SK-N-SH (cell line): Measurements from ENCODE around the gene C14orf132. TPM values are rescaled to one million over a fixed set of nuclear protein-coding genes. Genes with fewer than 3 reads are reported as not detected.

Source experiments
- CTCF ChIA-PET: fragments of 300-600, 350-600 bp; formaldehyde crosslinking; extraction: SDS; loops from one replicate; lab custom pipeline; 2021; lab: Yijun Ruan, JAX
- POLR2A ChIA-PET: fragments of 350-600 bp; sonication (Branson Sonifier 250); formaldehyde crosslinking; extraction: SDS; loops from one replicate; lab custom pipeline; 2020; ENCODE audit warnings: antibody characterized with exemption, inconsistent platforms; lab: Yijun Ruan, JAX
- DNase-seq: peaks from one replicate; pipeline ENCODE4 v3.0.0; 2012
- H2AFZ ChIP-seq: fragments of 200-600 bp; sonication (generic); 2 replicates; pipeline ENCODE4 v1.8.1; 2016; ENCODE audit warnings: antibody characterized with exemption, mild to moderate bottlenecking, low read depth
- H3F3A ChIP-seq: fragments of 200-600 bp; sonication (generic); replicated peaks from 2 replicates; pipeline ENCODE3; 2016; ENCODE audit warnings: antibody characterized with exemption, mild to moderate bottlenecking; ENCODE audit not compliant: insufficient read depth
- H3K27ac ChIP-seq, 2 experiments: fragments of 200-500 bp in 1 of 2; fragments of 200-600 bp in 1 of 2; sonication (Bioruptor generic) in 1 of 2; sonication (generic), shearing (Covaris generic) in 1 of 2; 2 replicates each; pipeline versions ENCODE4 v1.5.1 to v1.6.1; 2014 to 2016; ENCODE audit warnings: low read depth in 2 of 2, inconsistent platforms in 1 of 2, low read length in 1 of 2, mild to moderate bottlenecking in 1 of 2, mixed read lengths in 1 of 2
- H3K27me3 ChIP-seq: fragments of 200-600 bp; sonication (generic), shearing (Covaris generic); 2 replicates; pipeline ENCODE4 v1.6.1; 2016; ENCODE audit warnings: mixed run types; ENCODE audit not compliant: insufficient read depth
- H3K36me3 ChIP-seq, 2 experiments: fragments of 200-500 bp in 1 of 2; fragments of 200-600 bp in 1 of 2; sonication (Bioruptor generic) in 1 of 2; sonication (generic) in 1 of 2; replicated peaks in 1 of 2; 2 replicates each; pipeline versions ENCODE3 to v1.5.1; 2014 to 2016; ENCODE audit warnings: low read length in 1 of 2, mild to moderate bottlenecking in 1 of 2; ENCODE audit not compliant: insufficient read depth in 2 of 2, control insufficient read depth in 1 of 2
- H3K4me1 ChIP-seq, 2 experiments: fragments of 200-500 bp in 1 of 2; fragments of 200-600 bp in 1 of 2; sonication (Bioruptor generic) in 1 of 2; sonication (generic), shearing (Covaris generic) in 1 of 2; 2 replicates each; pipeline versions ENCODE4 v1.5.1 to v1.6.1; 2014 to 2016; ENCODE audit warnings: low read depth in 1 of 2, low read length in 1 of 2, mixed run types in 1 of 2; ENCODE audit not compliant: insufficient read depth in 2 of 2, control insufficient read depth in 1 of 2
- H3K4me2 ChIP-seq: fragments of 200-600 bp; sonication (generic), shearing (Covaris generic); 2 replicates; pipeline ENCODE4 v1.6.1; 2017; ENCODE audit warnings: mixed run types
- H3K4me3 ChIP-seq, 2 experiments: fragments of 200-500 bp in 1 of 2; fragments of 200-600 bp in 1 of 2; sonication (Bioruptor generic) in 1 of 2; sonication (generic), shearing (Covaris generic) in 1 of 2; 2 replicates each; pipeline versions ENCODE4 v1.5.1 to v1.8.1; 2014 to 2016; ENCODE audit warnings: low read depth in 2 of 2, inconsistent platforms in 1 of 2, low read length in 1 of 2, mild to moderate bottlenecking in 1 of 2, mixed read lengths in 1 of 2, moderate library complexity in 1 of 2
- H3K79me2 ChIP-seq: fragments of 200-600 bp; sonication (generic); 2 replicates; pipeline ENCODE4 v1.8.1; 2017; ENCODE audit warnings: mild to moderate bottlenecking; ENCODE audit not compliant: insufficient read depth
- H3K9ac ChIP-seq: fragments of 200-600 bp; sonication (generic); 2 replicates; pipeline ENCODE4 v1.6.1; 2017; ENCODE audit warnings: mixed run types
- H3K9me2 ChIP-seq: fragments of 200-600 bp; sonication (generic); 2 replicates; pipeline ENCODE4 v1.6.1; 2017; ENCODE audit warnings: mixed run types
- H3K9me3 ChIP-seq: fragments of 200-600 bp; sonication (generic); 2 replicates; pipeline ENCODE4 v1.6.1; 2017; ENCODE audit warnings: mixed run types, mild to moderate bottlenecking, moderate library complexity
- H4K20me1 ChIP-seq: fragments of 200-600 bp; sonication (generic); 2 replicates; pipeline ENCODE4 v1.6.1; 2017; ENCODE audit warnings: mild to moderate bottlenecking, mixed run types; ENCODE audit not compliant: insufficient read depth
- ELF1 ChIP-seq: IDR thresholded peaks from 2 replicates; pipeline ENCODE4 v1.4.0; 2012
- EP300 ChIP-seq, 2 experiments: IDR thresholded peaks; 2 replicates each; pipeline versions ENCODE4 v1.4.0 to v1.6.1; 2012; ENCODE audit warnings: borderline replicate concordance in 1 of 2, low read depth in 1 of 2, low read length in 1 of 2
- FOSL2 ChIP-seq: IDR thresholded peaks from 2 replicates; pipeline ENCODE4 v1.4.0; 2012; ENCODE audit warnings: low read depth, mild to moderate bottlenecking, moderate library complexity, borderline replicate concordance
- FOXJ3 ChIP-seq: sonication (generic); formaldehyde crosslinking; IDR thresholded peaks from 2 replicates; pipeline ENCODE4 v1.5.1; 2020; ENCODE audit warnings: mild to moderate bottlenecking, missing genetic modification reagents
- FOXM1 ChIP-seq: IDR thresholded peaks from 2 replicates; pipeline ENCODE4 v1.4.0; 2012; ENCODE audit warnings: low read depth, mild to moderate bottlenecking
- GATA2 ChIP-seq: sonication (generic); formaldehyde crosslinking; IDR thresholded peaks from 2 replicates; pipeline ENCODE4 v1.5.0; 2020; ENCODE audit warnings: mild to moderate bottlenecking, missing genetic modification reagents
- JUND ChIP-seq: IDR thresholded peaks from 2 replicates; pipeline ENCODE4 v1.4.0; 2012
- MXI1 ChIP-seq: IDR thresholded peaks from 2 replicates; pipeline ENCODE4 v1.6.1; 2012; ENCODE audit warnings: mild to moderate bottlenecking, low read depth, low read length, improper control_type of control experiment
- NRF1 ChIP-seq: IDR thresholded peaks from 2 replicates; pipeline ENCODE4 v1.6.1; 2012; ENCODE audit warnings: low read depth, mild to moderate bottlenecking, low read length
- RCOR1 ChIP-seq: fragments of 150-350 bp; IDR thresholded peaks from 2 replicates; pipeline ENCODE4 v1.6.1; 2017; ENCODE audit warnings: antibody characterized with exemption, low read length
- RFX5 ChIP-seq: IDR thresholded peaks from 2 replicates; pipeline ENCODE4 v1.6.1; 2012; ENCODE audit warnings: mild to moderate bottlenecking, improper control_type of control experiment, low read length
- TAF1 ChIP-seq: IDR thresholded peaks from 2 replicates; pipeline ENCODE4 v1.6.1; 2012; ENCODE audit warnings: low read depth, mild to moderate bottlenecking, low read length, moderate library complexity, borderline replicate concordance
- TCF12 ChIP-seq: IDR thresholded peaks from 2 replicates; pipeline ENCODE4 v1.4.0; 2012
- TEAD4 ChIP-seq: IDR thresholded peaks from 2 replicates; pipeline ENCODE4 v1.4.0; 2012; ENCODE audit warnings: mild to moderate bottlenecking, borderline replicate concordance; ENCODE audit not compliant: insufficient read depth
- WGBS: methylation state at CpG from one replicate; pipeline ENCODE4 v1.1.6; 2017; ENCODE audit warnings: low lambda C conversion rate; 5-methylcytosine and 5-hydroxymethylcytosine counted together
- polyA plus RNA-seq, 3 experiments: library from polyadenylated mRNA; depleted of rRNA; stranded (reverse); fragments of >200 nt; gene quantifications; 2 replicates each; pipeline ENCODE4 v1.2.3, GENCODE V29; 2012
- TF ChIP-seq, protein P1 (sequence below): IDR thresholded peaks from 2 replicates; pipeline ENCODE4 v1.4.0; 2012; ENCODE audit warnings: low read depth, borderline replicate concordance
- TF ChIP-seq, protein P2 (sequence below): fragments of 150-350 bp; IDR thresholded peaks from 2 replicates; pipeline ENCODE4 v1.6.1; 2016; ENCODE audit warnings: mild to moderate bottlenecking, low read depth, low read length

C14orf132 gene
- polyA plus RNA-seq, 1 of the 3 experiments (the other 2 are of a cell fraction), result 5.5 TPM

DNA sequence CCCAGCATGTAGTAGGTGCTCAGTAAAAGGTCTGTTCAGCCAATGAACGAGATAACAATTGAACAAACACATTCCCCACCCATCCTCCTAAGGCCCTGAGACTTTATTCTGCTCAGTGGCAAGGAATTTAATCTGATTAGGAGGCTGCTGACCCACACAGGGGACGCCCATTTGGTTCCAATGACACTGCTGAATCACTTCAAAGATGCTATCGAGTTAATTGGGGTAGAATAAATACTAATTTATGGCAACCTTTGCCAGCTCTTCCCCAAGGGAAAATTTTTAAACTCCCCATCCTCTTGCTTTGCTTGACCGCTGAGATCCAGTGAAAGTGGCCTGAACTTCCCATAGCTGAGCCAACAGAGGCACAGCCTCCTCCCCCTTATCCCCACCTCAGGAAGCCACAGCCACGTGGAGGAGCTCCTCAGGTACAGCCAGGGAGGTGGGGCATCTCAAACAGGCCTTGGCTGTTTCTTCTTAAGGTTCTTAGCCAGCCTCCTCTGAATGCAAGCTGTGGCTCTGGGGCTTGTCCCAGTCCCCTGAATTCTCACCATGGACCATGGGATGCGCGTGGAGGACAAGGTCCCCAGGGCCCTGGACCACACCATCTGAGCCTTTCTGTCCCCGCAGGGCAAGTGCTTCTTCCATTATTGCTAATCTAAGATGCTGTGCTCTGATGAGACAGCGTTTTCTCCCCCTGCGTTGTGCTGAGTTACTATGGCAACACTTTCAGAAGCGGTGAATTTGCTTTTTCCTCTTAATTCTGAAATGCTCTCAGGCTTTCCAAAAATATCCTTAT lies 26.7 kb downstream of the C14orf132 start (continued):
- TF ChIP-seq TEAD4 (no peak), TCF12 (no peak; the same call in 1 of the 2 replicates), RCOR1 (peak; percentile 78; the same call in 1 of the 2 replicates), JUND (no peak), TAF1 (no peak), RFX5 (no peak), NRF1 (no peak), EP300 (IDR thresholded peaks at IDR 0.05; ENCODE audit: borderline replicate concordance in 1 of 2, low read depth in 1 of 2, low read length in 1 of 2) (peak in 1 of 2 experiments; percentile 85; a peak in 2 of 4 replicates), FOSL2 (no peak), MXI1 (no peak), GATA2 (CRISPR knock-in tag) (peak; percentile 95), ELF1 (no peak)

DNA sequence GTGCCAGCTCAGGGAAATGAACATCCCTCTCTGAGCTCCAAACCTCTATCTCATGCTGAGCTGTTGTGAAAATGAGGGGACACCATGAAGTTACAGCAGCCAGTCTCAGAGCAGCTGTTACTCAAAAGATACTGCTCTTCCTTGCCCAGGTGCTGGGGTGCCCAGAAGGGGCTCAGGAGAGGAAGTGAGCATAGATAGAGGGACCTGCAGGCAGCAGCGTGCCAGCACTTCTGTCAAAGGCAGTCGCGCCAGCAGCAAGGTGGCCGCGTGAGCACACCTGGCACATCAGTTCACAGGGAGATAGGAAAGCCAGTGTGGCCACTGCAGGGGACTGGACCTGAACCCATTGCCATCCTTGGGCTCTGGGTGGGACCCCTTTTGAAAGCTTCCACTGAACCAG lies 27.8 kb downstream of the C14orf132 start:
- no peak overlapping the region for H2AFZ ChIP-seq
- CTCF ChIA-PET, result interaction anchor here (1.8 to 9.2 kb wide), 2 partner anchors 10 to 31 kb away, joined by 5 to 94 read pairs; no protein-coding TSS in a partner anchor
- POLR2A ChIA-PET, result interaction anchor here (1.3 to 1.4 kb wide), 2 partner anchors 24 to 29 kb away, joined by 3 to 4 read pairs; no protein-coding TSS in a partner anchor
- H3K9me2 ChIP-seq, result no peaks in the 10 kb centered on the region
- no peaks in the 10 kb centered on the region for H3F3A ChIP-seq
- no peaks in the 10 kb centered on the region for H3K27me3 ChIP-seq
- H3K79me2 ChIP-seq, result no peaks in the 10 kb centered on the region
- no peaks in the 10 kb centered on the region for H4K20me1 ChIP-seq
- DNase-seq, result no peak
- TF ChIP-seq MXI1 (no peak), GATA2 (CRISPR knock-in tag) (no peak), FOXJ3 (no peak), FOXM1 (no peak), RCOR1 (no peak), TEAD4 (no peak)
- TF ChIP-seq, protein P1, sequence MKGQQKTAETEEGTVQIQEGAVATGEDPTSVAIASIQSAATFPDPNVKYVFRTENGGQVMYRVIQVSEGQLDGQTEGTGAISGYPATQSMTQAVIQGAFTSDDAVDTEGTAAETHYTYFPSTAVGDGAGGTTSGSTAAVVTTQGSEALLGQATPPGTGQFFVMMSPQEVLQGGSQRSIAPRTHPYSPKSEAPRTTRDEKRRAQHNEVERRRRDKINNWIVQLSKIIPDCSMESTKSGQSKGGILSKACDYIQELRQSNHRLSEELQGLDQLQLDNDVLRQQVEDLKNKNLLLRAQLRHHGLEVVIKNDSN, result no peak
- TF ChIP-seq, protein P2, sequence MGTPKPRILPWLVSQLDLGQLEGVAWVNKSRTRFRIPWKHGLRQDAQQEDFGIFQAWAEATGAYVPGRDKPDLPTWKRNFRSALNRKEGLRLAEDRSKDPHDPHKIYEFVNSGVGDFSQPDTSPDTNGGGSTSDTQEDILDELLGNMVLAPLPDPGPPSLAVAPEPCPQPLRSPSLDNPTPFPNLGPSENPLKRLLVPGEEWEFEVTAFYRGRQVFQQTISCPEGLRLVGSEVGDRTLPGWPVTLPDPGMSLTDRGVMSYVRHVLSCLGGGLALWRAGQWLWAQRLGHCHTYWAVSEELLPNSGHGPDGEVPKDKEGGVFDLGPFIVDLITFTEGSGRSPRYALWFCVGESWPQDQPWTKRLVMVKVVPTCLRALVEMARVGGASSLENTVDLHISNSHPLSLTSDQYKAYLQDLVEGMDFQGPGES, result no peak
- H3K27ac ChIP-seq, result no peak overlapping the region
- H3K9ac ChIP-seq, result no peak overlapping the region
- H3K4me1 ChIP-seq, result peaks cover 0 to 26% of the 10 kb centered on the region in 2 experiments; a peak in 2 of 4 replicates
- no peak overlapping the region for H3K4me3 ChIP-seq
- H3K36me3 ChIP-seq, result no peaks in the 10 kb centered on the region
- no peaks in the 10 kb centered on the region for H3K9me3 ChIP-seq
- 100% methylated on average over 5 of the region's 5 CpGs for WGBS
- no peak overlapping the region for H3K4me2 ChIP-seq
